ENCODE data around the gene DDX41. TPM values are rescaled to one million over a fixed set of nuclear protein-coding genes. Genes with fewer than 3 reads are reported as not detected.
A peak's percentile ranks its signal among the peaks of the same experiment; 100 is the strongest.
"Not testable (repeated sequence)": the region's sequence is repeated elsewhere in the genome, so short reads cannot be mapped to it uniquely, and the experiment has no call there.

DDX41 gene
- 216 and 224 TPM in 2 replicates for total RNA-seq (2014; rRNA removed; shearing (Covaris generic))
- total RNA-seq (2022), result 145 and 169 TPM in 2 replicates
- percentile 75 among the genes with signal in this experiment for Bru-seq, nascent RNA
- BruChase-seq, experiment 1, labeled RNA remaining after a 6-hour chase, result percentile 91 among the genes with signal in this experiment
- percentile 88 among the genes with signal in this experiment for BruChase-seq, experiment 2, labeled RNA remaining after a 2-hour chase
- long read RNA-seq, transcript DDX41-201 (16 exons, 2,137 nt), result minor isoform, 22 of 158 reads
- long read RNA-seq, transcript DDX41-208 (17 exons, 2,607 nt), result major isoform, 84 of 158 reads
- long read RNA-seq, partial matches to known transcripts, result 24 of 158 reads
- long read RNA-seq, other reads (novel, unspliced or antisense), result 27 of 158 reads

GRCh38 chr5:177516601-177517568 lies at the start of gene DDX41:
Gene DDX41, minus strand, starts transcription at chr5:177516961. Its CDS starts 16 bp downstream, at chr5:177516945.
- H3K9me2 ChIP-seq (ENCODE audit: insufficient read depth, low read length), result no peaks in the 10 kb centered on the region
- intact Hi-C loops (cut with micrococcal nuclease; ENCODE audit: unreplicated experiment), result no loop called here
- H3K27ac ChIP-seq (ENCODE audit: low read depth, low read length, poor library complexity, severe bottlenecking), result peak within 1 kb of the TSS; percentile 59
- H3K4me2 ChIP-seq (ENCODE audit: low read length), result peak within 1 kb of the TSS; percentile 95
- no peaks in the 10 kb centered on the region for H4K20me1 ChIP-seq (ENCODE audit: insufficient read depth, low read length)
- TF ChIP-seq EZH2phosphoT487 (IDR thresholded peaks at IDR 0.05; ENCODE audit: borderline replicate concordance, low read depth, low read length), result no peak
- peak; percentile 17; the same call in 1 of the 2 replicates for TF ChIP-seq CTCF (conservative IDR thresholded peaks at IDR 0.05; ENCODE audit: low read length)
- H3K4me1 ChIP-seq (ENCODE audit: insufficient read depth, low read length, poor library complexity, severe bottlenecking), result peaks cover 43% of the 10 kb centered on the region
- ChIA-PET POLR2A (interaction anchor here (0.7 to 1.2 kb wide), 6 partner anchors 8 to 38 kb away, joined by 3 to 6 read pairs (median 4); no protein-coding TSS in a partner anchor), CTCF (ENCODE audit: unreplicated experiment) (interaction anchor here (1.0 to 1.6 kb wide), 2 partner anchors 9 to 165 kb away, joined by 3 read pairs; no protein-coding TSS in a partner anchor)
- peak within 1 kb of the TSS; percentile 54; the same call in 1 of the 2 replicates for H2AFZ ChIP-seq (ENCODE audit: low read length)
- peaks cover 38% of the 10 kb centered on the region for H3K79me2 ChIP-seq (ENCODE audit: insufficient read depth, low read depth, low read length)
- BruUV-seq (replicated peaks), result TSS peak; percentile 85
- H3K36me3 ChIP-seq (ENCODE audit: insufficient read depth, low read length), result peaks cover 74% of the 10 kb centered on the region
- peak within 1 kb of the TSS; percentile 92 for H3K4me3 ChIP-seq (ENCODE audit: low read depth, low read length, poor library complexity, severe bottlenecking)
- no peaks in the 10 kb centered on the region for H3K9me3 ChIP-seq (ENCODE audit: low read length)
- peak; percentile 96 for DNase-seq (ENCODE audit: low spot score)

- intact Hi-C loops (cut with micrococcal nuclease; ENCODE audit: unreplicated experiment), result no loop called here
- Histone ChIP-seq H3K27ac (ENCODE audit: low read depth, low read length, poor library complexity, severe bottlenecking) (no peak overlapping the region), H4K20me1 (ENCODE audit: insufficient read depth, low read length) (no peaks in the 10 kb centered on the region), H3K36me3 (ENCODE audit: insufficient read depth, low read length) (no peaks in the 10 kb centered on the region), H3K4me2 (ENCODE audit: low read length) (no peak overlapping the region), H3K4me1 (ENCODE audit: insufficient read depth, low read length, poor library complexity, severe bottlenecking) (no peaks in the 10 kb centered on the region), H3K79me2 (ENCODE audit: insufficient read depth, low read depth, low read length) (no peaks in the 10 kb centered on the region), H3K9me3 (ENCODE audit: low read length) (no peaks in the 10 kb centered on the region), H2AFZ (ENCODE audit: low read length) (no peak overlapping the region), H3K9me2 (ENCODE audit: insufficient read depth, low read length) (no peaks in the 10 kb centered on the region), H3K4me3 (ENCODE audit: low read depth, low read length, poor library complexity, severe bottlenecking) (no peak overlapping the region)
- BruUV-seq (replicated peaks), result no TSS peak
- TF ChIP-seq EZH2phosphoT487 (IDR thresholded peaks at IDR 0.05; ENCODE audit: borderline replicate concordance, low read depth, low read length) (no peak), CTCF (conservative IDR thresholded peaks at IDR 0.05; ENCODE audit: low read length) (no peak)
- POLR2A ChIA-PET, result no interaction called here
- no peak for DNase-seq (ENCODE audit: low spot score)
- CTCF ChIA-PET (ENCODE audit: unreplicated experiment), result interaction anchor here (0.6 kb wide), 1 partner anchor 42 kb away, joined by 3 read pairs; no protein-coding TSS in a partner anchor
Observed at GRCh38 chr5:177565046-177565445, 48.3 kb upstream of the DDX41 start.

DNA sequence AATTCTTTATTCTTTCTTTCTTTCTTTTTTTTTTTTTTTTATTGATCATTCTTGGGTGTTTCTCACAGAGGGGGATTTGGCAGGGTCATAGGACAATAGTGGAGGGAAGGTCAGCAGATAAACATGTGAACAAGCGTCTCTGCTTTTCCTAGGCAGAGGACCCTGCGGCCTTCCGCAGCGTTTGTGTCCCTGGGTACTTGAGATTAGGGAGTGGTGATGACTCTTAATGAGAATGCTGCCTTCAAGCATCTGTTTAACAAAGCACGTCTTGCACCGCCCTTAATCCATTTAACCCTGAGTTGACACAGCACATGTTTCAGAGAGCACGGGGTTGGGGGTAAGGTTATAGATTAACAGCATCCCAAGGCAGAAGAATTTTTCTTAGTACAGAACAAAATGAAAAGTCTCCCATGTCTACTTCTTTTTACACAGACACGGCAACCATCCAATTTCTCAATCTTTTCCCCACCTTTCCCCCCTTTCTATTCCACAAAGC lies 42.7 kb upstream of the DDX41 start:
- H3K9me3 ChIP-seq (ENCODE audit: low read length); H2AFZ ChIP-seq (ENCODE audit: low read length); H3K36me3 ChIP-seq (ENCODE audit: insufficient read depth, low read length); intact Hi-C loops (cut with micrococcal nuclease; ENCODE audit: unreplicated experiment); POLR2A ChIA-PET; H3K27ac ChIP-seq (ENCODE audit: low read depth, low read length, poor library complexity, severe bottlenecking); H3K4me3 ChIP-seq (ENCODE audit: low read depth, low read length, poor library complexity, severe bottlenecking); CTCF ChIA-PET (ENCODE audit: unreplicated experiment); H3K79me2 ChIP-seq (ENCODE audit: insufficient read depth, low read depth, low read length); BruUV-seq (replicated peaks); H3K9me2 ChIP-seq (ENCODE audit: insufficient read depth, low read length); DNase-seq (ENCODE audit: low spot score); H4K20me1 ChIP-seq (ENCODE audit: insufficient read depth, low read length); H3K4me1 ChIP-seq (ENCODE audit: insufficient read depth, low read length, poor library complexity, severe bottlenecking); H3K4me2 ChIP-seq (ENCODE audit: low read length): not testable (repeated sequence)
